SK-N-SH (cell line): ENCODE results near the gene CREB3L4. TPM values are rescaled to one million over a fixed set of nuclear protein-coding genes. Genes with fewer than 3 reads are reported as not detected.

Source experiments
- CTCF ChIA-PET: fragments of 300-600, 350-600 bp; formaldehyde crosslinking; extraction: SDS; loops from one replicate; lab custom pipeline; 2021; lab: Yijun Ruan, JAX
- POLR2A ChIA-PET: fragments of 350-600 bp; sonication (Branson Sonifier 250); formaldehyde crosslinking; extraction: SDS; loops from one replicate; lab custom pipeline; 2020; ENCODE audit warnings: antibody characterized with exemption, inconsistent platforms; lab: Yijun Ruan, JAX
- DNase-seq: peaks from one replicate; pipeline ENCODE4 v3.0.0; 2012
- H2AFZ ChIP-seq: fragments of 200-600 bp; sonication (generic); 2 replicates; pipeline ENCODE4 v1.8.1; 2016; ENCODE audit warnings: antibody characterized with exemption, mild to moderate bottlenecking, low read depth
- H3F3A ChIP-seq: fragments of 200-600 bp; sonication (generic); replicated peaks from 2 replicates; pipeline ENCODE3; 2016; ENCODE audit warnings: antibody characterized with exemption, mild to moderate bottlenecking; ENCODE audit not compliant: insufficient read depth
- H3K27ac ChIP-seq, 2 experiments: fragments of 200-500 bp in 1 of 2; fragments of 200-600 bp in 1 of 2; sonication (Bioruptor generic) in 1 of 2; sonication (generic), shearing (Covaris generic) in 1 of 2; 2 replicates each; pipeline versions ENCODE4 v1.5.1 to v1.6.1; 2014 to 2016; ENCODE audit warnings: low read depth in 2 of 2, inconsistent platforms in 1 of 2, low read length in 1 of 2, mild to moderate bottlenecking in 1 of 2, mixed read lengths in 1 of 2
- H3K27me3 ChIP-seq: fragments of 200-600 bp; sonication (generic), shearing (Covaris generic); 2 replicates; pipeline ENCODE4 v1.6.1; 2016; ENCODE audit warnings: mixed run types; ENCODE audit not compliant: insufficient read depth
- H3K36me3 ChIP-seq, 2 experiments: fragments of 200-500 bp in 1 of 2; fragments of 200-600 bp in 1 of 2; sonication (Bioruptor generic) in 1 of 2; sonication (generic) in 1 of 2; replicated peaks in 1 of 2; 2 replicates each; pipeline versions ENCODE3 to v1.5.1; 2014 to 2016; ENCODE audit warnings: low read length in 1 of 2, mild to moderate bottlenecking in 1 of 2; ENCODE audit not compliant: insufficient read depth in 2 of 2, control insufficient read depth in 1 of 2
- H3K4me1 ChIP-seq, 2 experiments: fragments of 200-500 bp in 1 of 2; fragments of 200-600 bp in 1 of 2; sonication (Bioruptor generic) in 1 of 2; sonication (generic), shearing (Covaris generic) in 1 of 2; 2 replicates each; pipeline versions ENCODE4 v1.5.1 to v1.6.1; 2014 to 2016; ENCODE audit warnings: low read depth in 1 of 2, low read length in 1 of 2, mixed run types in 1 of 2; ENCODE audit not compliant: insufficient read depth in 2 of 2, control insufficient read depth in 1 of 2
- H3K4me2 ChIP-seq: fragments of 200-600 bp; sonication (generic), shearing (Covaris generic); 2 replicates; pipeline ENCODE4 v1.6.1; 2017; ENCODE audit warnings: mixed run types
- H3K4me3 ChIP-seq, 2 experiments: fragments of 200-500 bp in 1 of 2; fragments of 200-600 bp in 1 of 2; sonication (Bioruptor generic) in 1 of 2; sonication (generic), shearing (Covaris generic) in 1 of 2; 2 replicates each; pipeline versions ENCODE4 v1.5.1 to v1.8.1; 2014 to 2016; ENCODE audit warnings: low read depth in 2 of 2, inconsistent platforms in 1 of 2, low read length in 1 of 2, mild to moderate bottlenecking in 1 of 2, mixed read lengths in 1 of 2, moderate library complexity in 1 of 2
- H3K79me2 ChIP-seq: fragments of 200-600 bp; sonication (generic); 2 replicates; pipeline ENCODE4 v1.8.1; 2017; ENCODE audit warnings: mild to moderate bottlenecking; ENCODE audit not compliant: insufficient read depth
- H3K9ac ChIP-seq: fragments of 200-600 bp; sonication (generic); 2 replicates; pipeline ENCODE4 v1.6.1; 2017; ENCODE audit warnings: mixed run types
- H3K9me2 ChIP-seq: fragments of 200-600 bp; sonication (generic); 2 replicates; pipeline ENCODE4 v1.6.1; 2017; ENCODE audit warnings: mixed run types
- H3K9me3 ChIP-seq: fragments of 200-600 bp; sonication (generic); 2 replicates; pipeline ENCODE4 v1.6.1; 2017; ENCODE audit warnings: mixed run types, mild to moderate bottlenecking, moderate library complexity
- H4K20me1 ChIP-seq: fragments of 200-600 bp; sonication (generic); 2 replicates; pipeline ENCODE4 v1.6.1; 2017; ENCODE audit warnings: mild to moderate bottlenecking, mixed run types; ENCODE audit not compliant: insufficient read depth
- CHD2 ChIP-seq: fragments of 150-350 bp; IDR thresholded peaks from 2 replicates; pipeline ENCODE4 v1.6.1; 2018; ENCODE audit warnings: low read length; ENCODE audit not compliant: partially characterized antibody
- FOSL2 ChIP-seq: IDR thresholded peaks from 2 replicates; pipeline ENCODE4 v1.4.0; 2012; ENCODE audit warnings: low read depth, mild to moderate bottlenecking, moderate library complexity, borderline replicate concordance
- GABPA ChIP-seq: IDR thresholded peaks from 2 replicates; pipeline ENCODE4 v1.4.0; 2012; ENCODE audit warnings: low read depth, mild to moderate bottlenecking
- GATA2 ChIP-seq: sonication (generic); formaldehyde crosslinking; IDR thresholded peaks from 2 replicates; pipeline ENCODE4 v1.5.0; 2020; ENCODE audit warnings: mild to moderate bottlenecking, missing genetic modification reagents
- NFIC ChIP-seq: IDR thresholded peaks from 2 replicates; pipeline ENCODE4 v1.4.0; 2012; ENCODE audit warnings: borderline replicate concordance
- NRF1 ChIP-seq: IDR thresholded peaks from 2 replicates; pipeline ENCODE4 v1.6.1; 2012; ENCODE audit warnings: low read depth, mild to moderate bottlenecking, low read length
- RAD21 ChIP-seq: IDR thresholded peaks from 2 replicates; pipeline ENCODE4 v1.6.1; 2012; ENCODE audit warnings: mild to moderate bottlenecking, low read length
- REST ChIP-seq: IDR thresholded peaks from 2 replicates; pipeline ENCODE4 v1.6.1; 2012; ENCODE audit warnings: mild to moderate bottlenecking, low read depth, low read length, moderate library complexity
- RFX5 ChIP-seq: IDR thresholded peaks from 2 replicates; pipeline ENCODE4 v1.6.1; 2012; ENCODE audit warnings: mild to moderate bottlenecking, improper control_type of control experiment, low read length
- SIN3A ChIP-seq: IDR thresholded peaks from 2 replicates; pipeline ENCODE4 v1.6.1; 2012; ENCODE audit warnings: low read depth, mild to moderate bottlenecking, low read length, moderate library complexity, borderline replicate concordance
- SMC3 ChIP-seq: IDR thresholded peaks from 2 replicates; pipeline ENCODE4 v1.6.1; 2012; ENCODE audit warnings: low read depth, low read length, improper control_type of control experiment
- TCF12 ChIP-seq: IDR thresholded peaks from 2 replicates; pipeline ENCODE4 v1.4.0; 2012
- TEAD4 ChIP-seq: IDR thresholded peaks from 2 replicates; pipeline ENCODE4 v1.4.0; 2012; ENCODE audit warnings: mild to moderate bottlenecking, borderline replicate concordance; ENCODE audit not compliant: insufficient read depth
- USF1 ChIP-seq: IDR thresholded peaks from 2 replicates; pipeline ENCODE4 v1.4.0; 2012; ENCODE audit warnings: low read depth, borderline replicate concordance
- WGBS: methylation state at CpG from one replicate; pipeline ENCODE4 v1.1.6; 2017; ENCODE audit warnings: low lambda C conversion rate; 5-methylcytosine and 5-hydroxymethylcytosine counted together
- polyA plus RNA-seq, 3 experiments: library from polyadenylated mRNA; depleted of rRNA; stranded (reverse); fragments of >200 nt; gene quantifications; 2 replicates each; pipeline ENCODE4 v1.2.3, GENCODE V29; 2012
- TF ChIP-seq, protein P1 (sequence below): IDR thresholded peaks from 2 replicates; pipeline ENCODE4 v1.4.0; 2012; ENCODE audit warnings: low read depth
- TF ChIP-seq, protein P2 (sequence below): IDR thresholded peaks from 2 replicates; pipeline ENCODE4; 2012

CREB3L4 gene
- polyA plus RNA-seq, 1 of the 3 experiments (the other 2 are of a cell fraction): 12.8 TPM

- TF ChIP-seq USF1: no peak
- no peak for TF ChIP-seq REST
- TF ChIP-seq TCF12: no peak
- TF ChIP-seq, protein P1, sequence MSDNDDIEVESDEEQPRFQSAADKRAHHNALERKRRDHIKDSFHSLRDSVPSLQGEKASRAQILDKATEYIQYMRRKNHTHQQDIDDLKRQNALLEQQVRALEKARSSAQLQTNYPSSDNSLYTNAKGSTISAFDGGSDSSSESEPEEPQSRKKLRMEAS: peak; percentile 55; the same call in 1 of the 2 replicates
- TF ChIP-seq NFIC: peak; percentile 63; the same call in 1 of the 2 replicates
- peak; percentile 62; the same call in 1 of the 2 replicates for TF ChIP-seq TEAD4
- DNase-seq: no peak
- peak overlapping the region; percentile 93 for H3K4me2 ChIP-seq
- WGBS: 4% methylated on average over 21 of the region's 22 CpGs
- no peaks in the 10 kb centered on the region for H3K9me3 ChIP-seq
- peak overlapping the region; percentile 86 for H2AFZ ChIP-seq
- H4K20me1 ChIP-seq: no peaks in the 10 kb centered on the region
- peak overlapping the region; percentile 77 to 91 for H3K4me3 ChIP-seq
- no peaks in the 10 kb centered on the region for H3K27me3 ChIP-seq
- no peaks in the 10 kb centered on the region for H3K9me2 ChIP-seq
- peaks cover 52% of the 10 kb centered on the region for H3K79me2 ChIP-seq
- CTCF ChIA-PET: interaction anchor here (1.0 to 8.6 kb wide), 4 partner anchors 18 to 143 kb away, joined by 3 to 50 read pairs (median 24); partner anchors contain the start of genes DENND4B, RAB13 and RPS27
- POLR2A ChIA-PET: interaction anchor here (0.9 to 3.4 kb wide), 9 partner anchors 11 to 180 kb away, joined by 3 to 20 read pairs (median 4); partner anchors contain the start of genes DENND4B, JTB and RPS27
- peaks cover 29% of the 10 kb centered on the region for H3F3A ChIP-seq
- peaks cover 12 to 15% of the 10 kb centered on the region in 2 experiments for H3K36me3 ChIP-seq
- H3K9ac ChIP-seq: peak overlapping the region; percentile 81; the same call in 1 of the 2 replicates
- H3K4me1 ChIP-seq: peaks cover 0 to 40% of the 10 kb centered on the region in 2 experiments; a peak in 2 of 4 replicates
- H3K27ac ChIP-seq: peak overlapping the region; percentile 70 to 94
Observed at GRCh38 chr1:153963850-153964331, 3.8 kb upstream of the CREB3L4 start.

GRCh38 chr1:153968000-153968363 lies 280 bp downstream of the CREB3L4 start:
- Histone ChIP-seq H2AFZ (peak overlapping the region; percentile 82), H3K36me3 (peaks cover 0 to under 1% of the 10 kb centered on the region in 2 experiments), H3K4me3 (peak overlapping the region; percentile 61 to 85), H3K9ac (peak overlapping the region; percentile 74; the same call in 1 of the 2 replicates), H3K79me2 (peaks cover 29% of the 10 kb centered on the region), H3K27ac (peak overlapping the region; percentile 77 to 87; a peak in 3 of 4 replicates), H4K20me1 (no peaks in the 10 kb centered on the region), H3K4me1 (peaks cover 0 to 22% of the 10 kb centered on the region in 2 experiments; a peak in 2 of 4 replicates), H3K4me2 (peak overlapping the region; percentile 95), H3F3A (peaks cover 14% of the 10 kb centered on the region), H3K27me3 (no peaks in the 10 kb centered on the region), H3K9me2 (no peaks in the 10 kb centered on the region), H3K9me3 (no peaks in the 10 kb centered on the region)
- peak; percentile 29 for DNase-seq
- WGBS: under 1% methylated on average over 8 of the region's 8 CpGs
- ChIA-PET POLR2A (interaction anchor here (0.6 to 3.6 kb wide), 15 partner anchors 9 to 554 kb away, joined by 3 to 69 read pairs (median 6); partner anchors contain the start of genes CRTC2, DENND4B, JTB and RAB13), CTCF (interaction anchor here (0.6 to 7.0 kb wide), 16 partner anchors 10 to 174 kb away, joined by 3 to 44 read pairs (median 4); partner anchors contain the start of genes DENND4B, GATAD2B, JTB and RAB13)
- TF ChIP-seq NRF1: no peak
- no peak for TF ChIP-seq NFIC
- TF ChIP-seq GATA2 (CRISPR knock-in tag): no peak
- TF ChIP-seq USF1: no peak
- TF ChIP-seq, protein P2, sequence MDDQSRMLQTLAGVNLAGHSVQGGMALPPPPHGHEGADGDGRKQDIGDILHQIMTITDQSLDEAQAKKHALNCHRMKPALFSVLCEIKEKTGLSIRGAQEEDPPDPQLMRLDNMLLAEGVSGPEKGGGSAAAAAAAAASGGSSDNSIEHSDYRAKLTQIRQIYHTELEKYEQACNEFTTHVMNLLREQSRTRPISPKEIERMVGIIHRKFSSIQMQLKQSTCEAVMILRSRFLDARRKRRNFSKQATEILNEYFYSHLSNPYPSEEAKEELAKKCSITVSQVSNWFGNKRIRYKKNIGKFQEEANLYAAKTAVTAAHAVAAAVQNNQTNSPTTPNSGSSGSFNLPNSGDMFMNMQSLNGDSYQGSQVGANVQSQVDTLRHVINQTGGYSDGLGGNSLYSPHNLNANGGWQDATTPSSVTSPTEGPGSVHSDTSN: no peak
- no peak for TF ChIP-seq CHD2
- no peak for TF ChIP-seq RFX5
- TF ChIP-seq SIN3A: no peak
- TF ChIP-seq SMC3: no peak
- no peak for TF ChIP-seq RAD21
- TF ChIP-seq FOSL2: no peak
- TF ChIP-seq GABPA: no peak
